ENCODE results near the gene MRC2.
"Not testable (repeated sequence)": the region's sequence is repeated elsewhere in the genome, so short reads cannot be mapped to it uniquely, and the experiment has no call there.

Gene MRC2

DNA sequence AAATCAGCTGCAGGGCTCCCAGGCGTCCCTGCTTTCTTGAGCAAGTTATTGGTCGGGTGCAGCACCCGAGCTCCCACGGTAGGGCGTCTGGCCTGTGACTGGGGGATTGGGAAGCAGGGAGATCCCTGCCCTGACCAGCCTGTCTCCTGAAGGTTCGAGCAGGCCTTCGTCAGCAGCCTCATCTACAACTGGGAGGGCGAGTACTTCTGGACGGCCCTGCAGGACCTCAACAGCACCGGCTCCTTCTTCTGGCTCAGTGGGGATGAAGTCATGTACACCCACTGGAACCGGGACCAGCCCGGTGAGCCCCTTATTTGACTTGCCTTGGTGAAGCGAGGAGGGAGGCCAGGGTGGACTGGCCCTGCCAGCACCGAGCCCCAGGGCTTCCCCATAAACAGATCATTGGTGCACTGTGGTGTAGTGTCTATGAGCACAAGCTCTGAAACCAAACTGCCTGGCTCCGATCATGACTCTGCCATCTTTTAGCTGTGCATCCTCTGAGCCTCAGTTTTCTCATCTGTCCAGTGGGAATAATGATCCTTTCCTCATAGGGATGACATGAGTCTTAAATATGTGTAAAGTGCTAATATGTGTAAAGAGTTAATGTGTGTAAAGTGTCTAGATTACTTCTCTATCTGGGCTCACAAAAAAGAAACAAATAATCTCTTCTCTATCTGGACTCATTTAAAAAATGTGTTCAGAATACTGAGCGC lies 48.9 kb downstream of the MRC2 start:
- no peak overlapping the region for H3K4me3 ChIP-seq (ENCODE audit: low read depth, low read length)

DNA sequence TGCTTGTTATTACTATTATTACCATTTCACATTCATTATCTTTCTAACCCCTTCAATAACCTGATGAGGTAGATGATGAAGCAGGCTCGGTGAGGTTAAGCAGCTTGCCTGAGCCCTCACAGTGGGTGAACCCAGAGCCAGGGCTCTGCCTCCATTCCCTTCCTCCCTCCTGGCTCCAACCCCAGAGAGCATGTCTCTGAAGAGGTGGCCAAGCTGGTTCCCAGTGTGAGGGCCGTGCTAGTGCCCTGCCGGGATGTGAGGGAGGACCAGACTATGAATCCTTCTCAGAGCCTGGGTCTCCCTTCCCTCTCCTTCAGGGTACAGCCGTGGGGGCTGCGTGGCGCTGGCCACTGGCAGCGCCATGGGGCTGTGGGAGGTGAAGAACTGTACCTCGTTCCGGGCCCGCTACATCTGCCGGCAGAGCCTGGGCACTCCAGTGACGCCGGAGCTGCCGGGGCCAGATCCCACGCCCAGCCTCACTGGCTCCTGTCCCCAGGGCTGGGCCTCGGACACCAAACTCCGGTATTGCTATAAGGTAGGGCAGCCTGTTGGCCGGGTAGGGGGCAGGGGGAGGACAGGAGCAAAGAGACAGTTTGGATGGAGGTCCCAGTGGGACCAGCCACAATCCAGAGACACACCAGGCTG lies 49.6 kb downstream of the MRC2 start:
- H3K4me3 ChIP-seq (ENCODE audit: low read depth, low read length), result no peak overlapping the region

DNA sequence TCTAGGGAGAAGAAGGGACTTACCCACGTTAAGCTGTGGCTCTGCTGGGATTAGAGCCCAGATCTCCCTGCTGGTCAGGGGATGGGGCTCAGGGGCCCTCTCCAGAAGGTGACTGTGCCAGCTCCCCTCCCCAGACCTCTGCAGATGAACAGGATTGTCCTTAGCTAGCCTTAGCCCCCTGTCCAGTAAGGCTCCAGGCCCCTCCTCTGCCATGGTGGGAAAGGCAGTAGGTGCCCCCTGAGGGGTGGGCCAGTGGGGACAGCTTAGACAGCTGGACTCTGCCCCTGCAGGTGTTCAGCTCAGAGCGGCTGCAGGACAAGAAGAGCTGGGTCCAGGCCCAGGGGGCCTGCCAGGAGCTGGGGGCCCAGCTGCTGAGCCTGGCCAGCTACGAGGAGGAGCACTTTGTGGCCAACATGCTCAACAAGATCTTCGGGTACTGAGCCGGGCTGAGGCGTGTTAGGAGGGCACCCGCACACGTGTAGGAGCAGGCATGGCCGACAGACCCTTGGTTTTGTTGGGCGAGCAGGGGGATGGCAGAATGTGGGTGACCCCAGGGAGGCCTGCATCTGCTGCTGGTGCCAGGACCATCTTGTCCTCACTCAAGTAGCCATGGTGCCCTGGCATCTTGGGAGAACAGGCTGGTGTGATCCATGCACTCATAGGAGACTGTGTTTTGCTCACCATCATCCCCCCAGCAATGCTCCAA lies 50.9 kb downstream of the MRC2 start:
- H3K4me3 ChIP-seq (ENCODE audit: low read depth, low read length), result no peak overlapping the region

DNA sequence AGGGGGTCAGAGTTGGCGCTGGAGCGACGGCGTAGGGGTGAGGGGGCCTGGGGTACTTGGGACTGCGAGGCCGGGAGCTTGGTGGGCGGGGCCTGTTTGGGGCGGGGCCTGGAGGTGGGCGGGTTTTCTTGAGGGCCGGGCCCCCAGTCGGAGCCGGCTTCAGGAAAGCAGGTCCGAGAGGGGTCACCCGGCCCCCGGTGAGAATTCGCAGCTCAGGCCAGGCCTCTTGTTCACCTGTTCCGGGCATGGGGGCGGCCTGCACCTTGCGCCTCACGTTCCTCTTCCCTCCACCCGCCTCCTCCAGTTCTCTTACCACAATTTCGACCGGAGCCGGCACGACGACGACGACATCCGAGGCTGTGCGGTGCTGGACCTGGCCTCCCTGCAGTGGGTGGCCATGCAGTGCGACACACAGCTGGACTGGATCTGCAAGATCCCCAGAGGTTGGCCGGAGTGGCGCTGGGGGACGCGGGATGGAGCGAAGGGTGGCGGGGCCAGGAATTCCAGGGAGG lies 52.5 kb downstream of the MRC2 start:
- H3K4me3 ChIP-seq (ENCODE audit: low read depth, low read length), result no peak overlapping the region

DNA sequence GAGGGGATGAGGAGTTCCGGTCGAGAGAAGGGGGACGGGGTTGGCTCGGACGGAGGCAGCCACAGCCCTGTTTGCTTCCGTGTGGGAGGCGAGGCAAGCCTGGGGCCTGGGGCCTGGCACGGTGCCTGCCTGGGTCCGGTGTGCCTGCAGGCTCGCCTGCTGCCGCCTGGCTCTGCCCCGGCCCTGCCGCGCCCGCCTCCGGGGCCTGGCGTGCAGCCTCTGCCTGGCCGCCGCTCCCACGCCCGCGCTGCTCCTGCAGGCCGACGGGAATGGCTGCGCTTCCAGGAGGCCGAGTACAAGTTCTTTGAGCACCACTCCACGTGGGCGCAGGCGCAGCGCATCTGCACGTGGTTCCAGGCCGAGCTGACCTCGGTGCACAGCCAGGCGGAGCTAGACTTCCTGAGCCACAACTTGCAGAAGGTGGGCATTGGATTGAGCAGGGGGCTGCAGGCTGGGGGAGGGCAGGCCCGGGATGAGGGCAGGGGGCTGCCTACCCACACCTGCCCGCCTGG lies 53.1 kb downstream of the MRC2 start:
- no peak overlapping the region for H3K4me3 ChIP-seq (ENCODE audit: low read depth, low read length)

DNA sequence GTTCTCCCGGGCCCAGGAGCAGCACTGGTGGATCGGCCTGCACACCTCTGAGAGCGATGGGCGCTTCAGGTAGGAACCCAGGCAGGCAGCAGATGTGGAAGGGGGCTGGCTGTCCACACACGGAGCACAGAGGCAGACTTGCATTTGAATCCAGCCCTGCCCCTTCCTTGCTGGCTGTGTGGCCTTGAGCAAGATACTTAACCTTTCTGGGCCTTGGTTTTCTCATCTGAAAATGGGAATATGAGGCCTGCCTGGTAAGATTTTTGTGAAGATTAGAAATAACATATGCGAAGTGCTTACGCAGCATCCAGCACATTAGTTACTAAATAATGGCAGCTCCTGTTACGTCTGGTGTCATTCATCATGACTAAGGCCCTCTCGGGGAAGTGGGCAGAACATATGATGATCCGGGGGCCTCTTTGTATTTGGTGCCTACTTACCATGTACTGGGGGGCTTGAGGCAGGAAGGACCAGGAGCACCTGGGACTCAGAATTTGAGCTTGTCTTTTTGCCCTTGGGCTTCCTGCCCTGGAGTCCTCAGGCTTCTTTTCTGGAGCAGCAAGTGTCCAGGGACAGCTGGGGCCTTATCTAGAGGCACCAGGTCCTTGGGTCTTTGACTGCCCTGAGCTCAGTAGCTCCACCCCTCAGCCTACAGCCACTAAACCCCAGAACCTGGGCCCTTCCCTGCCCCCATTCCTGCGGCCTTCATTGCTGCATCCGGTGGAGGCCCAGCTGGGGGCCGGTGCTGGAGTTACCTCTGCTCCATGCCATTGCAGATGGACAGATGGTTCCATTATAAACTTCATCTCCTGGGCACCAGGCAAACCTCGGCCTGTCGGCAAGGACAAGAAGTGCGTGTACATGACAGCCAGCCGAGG lies 53.8 kb downstream of the MRC2 start:
- no peak overlapping the region for H3K4me3 ChIP-seq (ENCODE audit: low read depth, low read length)

DNA sequence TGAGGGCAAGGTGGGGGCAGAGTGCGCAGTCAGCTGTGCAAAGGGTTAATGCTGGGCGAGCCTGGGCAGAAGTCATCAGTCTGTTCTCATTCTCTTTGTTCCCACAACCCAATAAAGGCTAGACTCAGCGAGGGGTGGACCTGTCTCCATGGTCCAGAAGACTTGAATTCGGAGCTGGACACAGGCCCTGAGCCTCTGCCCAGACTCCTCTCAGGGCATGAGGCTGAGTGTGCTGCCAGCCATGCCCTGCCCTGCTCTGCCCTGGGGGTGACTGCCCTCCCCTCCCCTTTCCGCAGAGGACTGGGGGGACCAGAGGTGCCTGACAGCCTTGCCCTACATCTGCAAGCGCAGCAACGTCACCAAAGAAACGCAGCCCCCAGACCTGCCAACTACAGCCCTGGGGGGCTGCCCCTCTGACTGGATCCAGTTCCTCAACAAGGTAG lies 54.5 kb downstream of the MRC2 start:
- H3K4me3 ChIP-seq (ENCODE audit: low read depth, low read length), result no peak overlapping the region

DNA sequence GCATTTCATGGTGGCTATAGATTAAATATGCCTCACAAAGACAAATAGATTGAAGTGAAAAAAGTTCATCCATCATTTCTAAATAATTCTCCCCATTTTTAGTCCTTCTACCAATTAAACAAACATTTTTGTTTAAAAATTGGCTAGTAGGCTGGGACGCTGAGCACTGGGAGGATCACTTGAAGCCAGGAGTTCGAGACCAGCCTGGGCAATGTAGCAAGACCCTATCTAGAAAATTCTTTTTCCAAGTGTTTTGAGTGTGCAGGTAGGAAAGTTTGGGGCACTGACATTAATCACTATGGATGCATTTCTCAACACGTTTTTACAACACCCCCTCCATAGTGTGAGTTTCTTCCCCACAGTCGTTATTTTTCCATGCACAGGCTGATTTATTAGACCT lies 56.7 kb downstream of the MRC2 start:
- H3K4me3 ChIP-seq (ENCODE audit: low read depth, low read length), result no peak overlapping the region

DNA sequence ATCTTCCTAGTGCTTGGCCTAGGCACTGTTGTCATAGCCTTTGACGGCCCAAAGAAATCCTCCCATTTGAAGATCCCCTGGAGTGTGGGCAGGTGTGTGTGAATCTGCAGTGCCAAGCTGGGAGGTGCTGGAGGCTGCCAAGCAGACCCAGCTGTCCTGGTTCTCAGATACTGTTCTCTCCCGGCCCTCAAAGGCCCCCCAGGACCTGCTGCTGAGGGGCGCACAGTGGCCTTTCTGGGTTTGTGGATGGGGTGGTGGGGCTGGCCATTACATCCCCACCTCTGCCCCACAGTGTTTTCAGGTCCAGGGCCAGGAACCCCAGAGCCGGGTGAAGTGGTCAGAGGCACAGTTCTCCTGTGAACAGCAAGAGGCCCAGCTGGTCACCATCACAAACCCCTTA lies 60.5 kb downstream of the MRC2 start:
- no peak overlapping the region for H3K4me3 ChIP-seq (ENCODE audit: low read depth, low read length)

DNA sequence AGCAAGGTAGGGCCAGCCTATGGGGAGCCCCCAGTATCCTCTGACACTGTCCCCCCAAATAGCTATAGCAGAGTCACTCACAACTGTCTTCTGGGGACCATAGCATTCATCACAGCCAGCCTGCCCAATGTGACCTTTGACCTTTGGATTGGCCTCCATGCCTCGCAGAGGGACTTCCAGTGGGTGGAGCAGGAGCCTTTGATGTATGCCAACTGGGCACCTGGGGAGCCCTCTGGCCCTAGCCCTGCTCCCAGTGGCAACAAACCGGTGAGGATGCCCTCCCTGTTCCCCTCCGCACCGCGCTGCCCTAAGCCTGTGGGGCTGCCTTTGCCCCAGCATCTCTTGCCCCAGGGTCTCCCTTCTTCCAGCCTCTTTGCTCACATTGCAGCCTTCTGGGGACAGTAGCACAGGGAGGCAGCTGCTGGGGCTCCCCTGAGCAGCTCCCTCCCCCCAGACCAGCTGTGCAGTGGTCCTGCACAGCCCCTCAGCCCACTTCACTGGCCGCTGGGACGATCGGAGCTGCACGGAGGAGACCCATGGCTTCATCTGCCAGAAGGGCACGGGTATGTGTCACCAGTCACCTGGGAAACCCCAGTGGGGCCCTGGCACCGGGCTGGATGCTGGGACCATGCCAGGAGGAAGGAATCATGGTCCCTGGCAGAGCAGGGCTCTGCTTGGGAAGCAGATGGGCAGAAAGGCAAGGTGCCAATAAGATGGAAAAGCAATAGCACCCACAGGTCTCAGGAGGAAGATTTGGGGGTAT lies 61.1 kb downstream of the MRC2 start:
- H3K4me3 ChIP-seq (ENCODE audit: low read depth, low read length), result no peak overlapping the region

DNA sequence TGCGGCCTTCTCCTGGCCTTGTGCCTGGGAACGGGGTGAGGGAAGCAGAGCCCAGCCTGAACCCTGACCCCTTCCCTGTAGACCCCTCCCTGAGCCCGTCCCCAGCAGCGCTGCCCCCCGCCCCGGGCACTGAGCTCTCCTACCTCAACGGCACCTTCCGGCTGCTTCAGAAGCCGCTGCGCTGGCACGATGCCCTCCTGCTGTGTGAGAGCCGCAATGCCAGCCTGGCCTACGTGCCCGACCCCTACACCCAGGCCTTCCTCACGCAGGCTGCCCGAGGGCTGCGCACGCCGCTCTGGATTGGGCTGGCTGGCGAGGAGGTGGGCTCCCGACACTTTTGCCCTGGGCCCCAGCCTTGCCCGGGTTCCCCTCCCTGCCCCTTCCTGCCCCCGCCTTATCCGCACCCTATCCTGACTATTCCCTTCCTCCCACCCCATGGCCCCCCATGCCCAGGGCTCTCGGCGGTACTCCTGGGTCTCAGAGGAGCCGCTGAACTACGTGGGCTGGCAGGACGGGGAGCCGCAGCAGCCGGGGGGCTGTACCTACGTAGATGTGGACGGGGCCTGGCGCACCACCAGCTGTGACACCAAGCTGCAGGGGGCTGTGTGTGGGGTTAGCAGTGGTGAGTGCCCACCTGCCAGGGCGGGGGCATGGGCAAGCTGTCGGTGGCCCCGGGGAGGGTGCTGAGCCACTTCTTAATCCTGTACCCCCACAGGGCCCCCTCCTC lies 62.1 kb downstream of the MRC2 start:
- no peak overlapping the region for H3K4me3 ChIP-seq (ENCODE audit: low read depth, low read length)

DNA sequence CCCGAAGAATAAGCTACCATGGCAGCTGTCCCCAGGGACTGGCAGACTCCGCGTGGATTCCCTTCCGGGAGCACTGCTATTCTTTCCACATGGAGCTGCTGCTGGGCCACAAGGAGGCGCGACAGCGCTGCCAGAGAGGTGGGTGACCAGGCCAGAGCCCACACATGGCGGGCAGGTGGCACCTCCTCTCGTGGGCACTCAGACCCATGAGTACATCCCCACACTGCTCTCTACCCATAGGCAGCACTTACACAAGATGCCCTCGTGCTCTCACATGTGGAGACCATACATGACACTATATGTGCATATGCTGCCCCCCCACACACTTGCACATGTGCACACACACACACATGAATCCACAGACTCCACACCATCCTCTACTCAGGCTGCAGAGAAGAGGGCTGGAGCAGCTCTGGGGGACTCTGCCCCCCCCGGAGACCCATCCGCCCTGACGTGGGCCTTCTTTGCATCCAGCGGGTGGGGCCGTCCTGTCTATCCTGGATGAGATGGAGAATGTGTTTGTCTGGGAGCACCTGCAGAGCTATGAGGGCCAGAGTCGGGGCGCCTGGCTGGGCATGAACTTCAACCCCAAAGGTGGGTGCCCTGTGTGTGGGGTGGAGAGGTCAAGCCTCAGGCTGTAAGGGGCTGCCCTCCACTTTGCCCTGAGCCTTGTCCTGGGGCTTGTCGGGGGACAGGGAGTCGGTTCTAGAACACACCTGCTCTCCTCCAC lies 62.9 kb downstream of the MRC2 start:
- H3K4me3 ChIP-seq (ENCODE audit: low read depth, low read length), result no peak overlapping the region

DNA sequence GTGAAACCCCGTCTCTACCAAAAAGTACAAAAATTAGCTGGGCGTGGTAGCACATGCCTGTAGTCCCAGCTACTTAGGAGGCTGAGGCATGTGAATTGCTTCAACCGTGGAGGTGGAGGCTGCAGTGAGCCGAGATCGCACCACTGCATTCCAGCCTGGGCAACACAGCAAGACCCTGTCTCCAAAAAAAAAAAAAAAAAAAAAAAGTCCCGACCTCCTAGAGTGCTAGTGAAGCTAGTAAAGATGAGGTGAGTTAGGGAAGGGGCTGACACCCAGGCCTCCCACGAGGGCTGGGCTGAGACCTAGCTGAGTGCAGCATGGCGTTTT lies 64.1 kb downstream of the MRC2 start:
- not testable (repeated sequence) for H3K4me3 ChIP-seq (ENCODE audit: low read depth, low read length)

DNA sequence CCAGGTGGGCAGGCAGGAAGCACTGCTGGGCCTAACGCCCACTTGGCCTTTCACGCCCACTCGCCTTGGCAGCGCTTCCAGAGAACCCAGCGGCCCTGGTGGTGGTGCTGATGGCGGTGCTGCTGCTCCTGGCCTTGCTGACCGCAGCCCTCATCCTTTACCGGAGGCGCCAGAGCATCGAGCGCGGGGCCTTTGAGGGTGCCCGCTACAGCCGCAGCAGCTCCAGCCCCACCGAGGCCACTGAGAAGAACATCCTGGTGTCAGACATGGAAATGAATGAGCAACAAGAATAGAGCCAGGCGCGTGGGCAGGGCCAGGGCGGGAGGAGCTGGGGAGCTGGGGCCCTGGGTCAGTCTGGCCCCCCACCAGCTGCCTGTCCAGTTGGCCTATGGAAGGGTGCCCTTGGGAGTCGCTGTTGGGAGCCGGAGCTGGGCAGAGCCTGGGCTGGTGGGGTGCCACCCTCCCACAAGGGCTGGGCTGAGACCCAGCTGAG lies 64.7 kb downstream of the MRC2 start:
- no peak overlapping the region for H3K4me3 ChIP-seq (ENCODE audit: low read depth, low read length)

DNA sequence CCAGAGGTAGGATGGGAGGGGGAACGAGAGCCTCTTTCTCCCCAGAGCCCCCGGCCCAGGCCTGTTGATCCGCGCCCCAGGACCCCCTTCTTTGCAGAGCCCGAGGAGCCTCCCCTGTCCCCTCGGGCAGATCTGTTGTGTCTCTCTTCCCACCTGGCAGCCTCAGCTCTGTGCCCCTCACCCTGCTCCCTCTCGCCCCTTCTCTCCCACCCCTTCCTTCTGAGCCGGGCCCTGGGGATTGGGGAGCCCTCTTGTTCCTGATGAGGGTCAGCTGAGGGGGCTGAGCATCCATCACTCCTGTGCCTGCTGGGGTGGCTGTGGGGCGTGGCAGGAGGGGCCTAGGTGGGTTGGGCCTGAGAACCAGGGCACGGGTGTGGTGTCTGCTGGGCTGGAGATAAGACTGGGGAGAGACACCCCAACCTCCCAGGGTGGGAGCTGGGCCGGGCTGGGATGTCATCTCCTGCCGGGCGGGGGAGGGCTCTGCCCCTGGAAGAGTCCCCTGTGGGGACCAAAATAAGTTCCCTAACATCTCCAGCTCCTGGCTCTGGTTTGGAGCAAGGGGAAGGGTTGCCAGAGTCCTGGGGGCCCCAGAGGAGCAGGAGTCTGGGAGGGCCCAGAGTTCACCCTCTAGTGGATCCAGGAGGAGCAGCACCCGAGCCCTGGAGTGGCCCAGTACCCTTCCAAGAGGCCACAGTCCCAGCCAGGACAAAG lies 65.4 kb downstream of the MRC2 start:
- no peak overlapping the region for H3K4me3 ChIP-seq (ENCODE audit: low read depth, low read length)

DNA sequence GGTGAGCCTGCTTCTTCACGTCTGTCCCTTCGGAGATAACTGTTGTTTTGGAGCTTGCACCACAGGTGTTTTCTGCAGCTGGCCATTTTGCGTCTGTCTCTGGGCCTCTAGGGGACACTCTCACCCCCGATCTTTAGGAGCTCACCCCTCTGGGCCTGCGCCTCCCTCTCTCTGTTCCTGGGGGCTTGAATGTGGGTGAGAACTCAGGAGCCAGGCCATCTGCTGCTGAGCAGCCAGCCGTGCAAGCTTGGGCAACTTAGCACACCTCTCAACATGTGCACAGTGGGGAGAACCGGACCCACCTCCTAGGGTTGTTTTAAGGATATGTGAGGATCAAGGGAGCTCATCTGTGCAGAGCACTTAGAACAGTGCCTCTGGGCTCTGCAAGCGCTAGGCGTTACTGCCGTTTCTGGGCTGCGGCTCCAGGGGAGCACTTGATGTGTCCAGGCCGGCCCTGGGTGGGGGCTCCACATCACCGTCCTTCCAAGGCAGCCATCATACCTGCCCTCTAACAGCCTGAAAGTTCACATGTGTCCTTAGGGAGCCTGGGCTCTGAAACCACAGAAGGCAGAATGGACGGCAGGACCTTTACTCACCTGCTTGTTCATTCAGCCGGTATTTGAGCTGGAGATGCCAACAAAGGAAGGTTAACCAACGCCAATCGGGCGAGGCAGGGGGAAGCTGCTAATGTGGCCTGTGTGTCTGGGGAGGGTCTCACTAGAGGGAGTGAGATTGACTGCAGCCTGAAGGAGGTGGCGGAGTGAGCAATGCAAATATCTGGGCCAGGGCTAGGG lies 66.3 kb downstream of the MRC2 start:
- H3K4me3 ChIP-seq (ENCODE audit: low read depth, low read length), result no peak overlapping the region

DNA sequence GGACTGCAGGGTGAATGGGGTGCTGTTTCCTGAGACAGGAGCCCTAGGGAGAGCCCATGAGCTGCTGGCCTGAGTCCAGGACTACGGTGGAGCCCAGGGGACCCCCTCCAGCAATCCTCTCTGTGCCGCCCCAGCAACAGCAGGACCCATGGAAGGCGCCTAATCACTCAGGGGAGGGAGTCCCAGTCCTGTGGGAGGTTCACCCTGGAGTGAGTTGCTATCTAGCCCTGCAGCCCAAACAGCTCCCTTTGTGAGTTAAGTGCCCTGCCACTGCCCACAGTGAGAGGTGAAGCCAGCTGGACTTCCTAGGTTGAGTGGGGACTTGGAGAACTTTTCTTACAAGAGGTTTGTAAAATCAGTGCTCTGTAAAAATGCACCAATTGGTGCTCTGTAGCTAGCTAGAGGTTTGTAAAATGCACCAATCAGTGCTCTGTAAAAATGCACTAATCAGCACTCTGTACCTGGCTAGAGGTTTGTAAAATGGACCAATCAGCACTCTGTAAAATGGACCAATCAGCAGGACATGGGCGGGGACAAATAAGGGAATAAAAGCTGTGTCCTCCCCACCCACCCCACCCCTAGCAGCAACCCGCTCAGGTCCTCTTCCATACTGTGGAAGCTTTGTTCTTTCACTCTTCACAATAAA lies 67.7 kb downstream of the MRC2 start:
- H3K4me3 ChIP-seq (ENCODE audit: low read depth, low read length), result not testable (repeated sequence)
